H1 (cell line): ENCODE data around the gene RASEF. TPM values are rescaled to one million over a fixed set of nuclear protein-coding genes. Genes with fewer than 3 reads are reported as not detected.

Experiments
- CTCF ChIA-PET: fragments of 300-600 bp; sonication (Branson Sonifier 250); formaldehyde crosslinking; loops from one replicate; lab custom pipeline; 2021; ENCODE audit not compliant: partially characterized antibody; lab: Charles Lee
- POLR2A ChIA-PET: fragments of 300-600 bp; sonication (Branson Sonifier 250); formaldehyde crosslinking; loops from one replicate; lab custom pipeline; 2021; ENCODE audit warnings: inconsistent platforms; ENCODE audit not compliant: partially characterized antibody; lab: Charles Lee
- DNase-seq, 2 experiments: peaks; one replicate each; pipeline versions ENCODE4 v3.0.0 to v3.0.0-alpha.2; 2010 to 2022; ENCODE audit warnings: low spot score in 2 of 2, low read depth in 1 of 2, mixed read lengths in 1 of 2
- FAIRE-seq: peaks from 2 replicates; lab custom pipeline; 2011; peaks lifted over from hg19 to GRCh38; lab: Jason Lieb, UNC
- H2AFZ ChIP-seq: 2 replicates; pipeline ENCODE4 v1.8.1; 2012; ENCODE audit warnings: low read length, inconsistent platforms
- H2AK5ac ChIP-seq: 2 replicates; pipeline ENCODE4 v1.6.1; 2013; ENCODE audit warnings: low read depth, low read length
- H2BK120ac ChIP-seq: replicated peaks from 2 replicates; pipeline ENCODE3; 2013; ENCODE audit warnings: low read depth, low read length, inconsistent platforms
- H2BK12ac ChIP-seq: 2 replicates; pipeline ENCODE4 v1.6.1; 2013; ENCODE audit warnings: low read depth, low read length
- H2BK15ac ChIP-seq: 2 replicates; pipeline ENCODE4 v1.6.1; 2013; ENCODE audit warnings: low read length
- H2BK20ac ChIP-seq: 2 replicates; pipeline ENCODE4 v1.6.1; 2013; ENCODE audit warnings: low read length
- H2BK5ac ChIP-seq: 2 replicates; pipeline ENCODE4 v1.6.1; 2013; ENCODE audit warnings: low read depth, low read length
- H3K14ac ChIP-seq: 2 replicates; pipeline ENCODE4 v1.6.1; 2013; ENCODE audit warnings: inconsistent platforms; ENCODE audit not compliant: insufficient read length
- H3K18ac ChIP-seq: 2 replicates; pipeline ENCODE4 v1.6.1; 2013; ENCODE audit warnings: low read length; ENCODE audit errors: extremely low read depth
- H3K23ac ChIP-seq: 2 replicates; pipeline ENCODE4 v1.6.1; 2013; ENCODE audit warnings: inconsistent platforms; ENCODE audit not compliant: insufficient read length
- H3K23me2 ChIP-seq: 2 replicates; pipeline ENCODE4 v1.6.1; 2013; ENCODE audit warnings: low read depth, low read length
- H3K27ac ChIP-seq: 2 replicates; pipeline ENCODE4 v1.6.1; 2011; ENCODE audit warnings: low read depth, low read length, inconsistent platforms
- H3K27me3 ChIP-seq, 4 experiments: replicated peaks in 1 of 4; 1 replicate in 1 of 4; 2 replicates in 3 of 4; pipeline versions ENCODE4 v1.6.1 to v1.8.1; 2011 to 2013; ENCODE audit warnings: low read length in 3 of 4, mild to moderate bottlenecking in 3 of 4, inconsistent platforms in 2 of 4, mixed read lengths in 2 of 4, moderate library complexity in 1 of 4; ENCODE audit not compliant: control insufficient read depth in 3 of 4, insufficient read depth in 3 of 4; ENCODE audit errors: extremely low read depth in 1 of 4
- H3K36me3 ChIP-seq, 4 experiments: 2 replicates each; pipeline versions ENCODE4 v1.6.1 to v1.8.1; 2011 to 2013; ENCODE audit warnings: mild to moderate bottlenecking in 4 of 4, low read length in 3 of 4, moderate library complexity in 2 of 4, control low read depth in 1 of 4, inconsistent platforms in 1 of 4; ENCODE audit not compliant: insufficient read depth in 4 of 4, control insufficient read depth in 2 of 4
- H3K4ac ChIP-seq: replicated peaks from 2 replicates; pipeline ENCODE3; 2013; ENCODE audit warnings: low read length, low read depth, mixed read lengths, inconsistent platforms; ENCODE audit not compliant: insufficient read length
- H3K4me1 ChIP-seq, 4 experiments: replicated peaks in 1 of 4; 1 replicate in 1 of 4; 2 replicates in 3 of 4; pipeline versions ENCODE4 v1.6.1 to v1.8.1; 2011 to 2013; ENCODE audit warnings: low read length in 3 of 4, inconsistent platforms in 2 of 4, mixed read lengths in 1 of 4; ENCODE audit not compliant: insufficient read depth in 4 of 4, control insufficient read depth in 3 of 4
- H3K4me2 ChIP-seq, 2 experiments: 2 replicates each; pipeline versions ENCODE4 v1.6.1 to v1.8.1; 2011 to 2013; ENCODE audit warnings: low read depth in 2 of 2, low read length in 2 of 2, control low read depth in 1 of 2, inconsistent platforms in 1 of 2, mild to moderate bottlenecking in 1 of 2; ENCODE audit not compliant: insufficient read depth in 1 of 2
- H3K4me3 ChIP-seq, 4 experiments: fragments of 200-600, 300-600 bp in 1 of 4; sonication (generic), shearing (Covaris generic), sonication (Bioruptor Twin) in 1 of 4; 2 replicates each; pipeline versions ENCODE4 v1.5.1 to v1.8.1; 2011 to 2016; ENCODE audit warnings: low read length in 4 of 4, low read depth in 3 of 4, control low read depth in 2 of 4, inconsistent platforms in 2 of 4, mild to moderate bottlenecking in 2 of 4, mixed read lengths in 1 of 4, moderate library complexity in 1 of 4; ENCODE audit not compliant: insufficient read depth in 2 of 4; ENCODE audit errors: extremely low read depth in 1 of 4
- H3K56ac ChIP-seq: replicated peaks from 2 replicates; pipeline ENCODE3; 2013; ENCODE audit warnings: low read depth, mild to moderate bottlenecking, mixed read lengths, low read length, inconsistent platforms; ENCODE audit not compliant: insufficient read length
- H3K79me1 ChIP-seq: 2 replicates; pipeline ENCODE4 v1.6.1; 2013; ENCODE audit warnings: low read depth, low read length, control low read depth
- H3K79me2 ChIP-seq, 2 experiments: 2 replicates each; pipeline versions ENCODE4 v1.6.1 to v1.8.1; 2012 to 2013; ENCODE audit warnings: low read length in 2 of 2, mild to moderate bottlenecking in 2 of 2, inconsistent platforms in 1 of 2; ENCODE audit not compliant: insufficient read depth in 2 of 2, control insufficient read depth in 1 of 2
- H3K9ac ChIP-seq, 4 experiments: replicated peaks in 1 of 4; 1 replicate in 1 of 4; 2 replicates in 3 of 4; pipeline versions ENCODE4 v1.6.1 to v1.8.1; 2011 to 2013; ENCODE audit warnings: low read depth in 3 of 4, low read length in 3 of 4, control low read depth in 2 of 4, mild to moderate bottlenecking in 2 of 4, moderate library complexity in 2 of 4, inconsistent platforms in 1 of 4; ENCODE audit errors: extremely low read depth in 1 of 4
- H3K9me3 ChIP-seq, 2 experiments: 2 replicates each; pipeline versions ENCODE4 v1.6.1 to v1.8.1; 2012 to 2013; ENCODE audit warnings: mild to moderate bottlenecking in 2 of 2, moderate library complexity in 2 of 2, control low read depth in 1 of 2, inconsistent platforms in 1 of 2, low read depth in 1 of 2, low read length in 1 of 2, mixed read lengths in 1 of 2; ENCODE audit not compliant: insufficient read depth in 2 of 2
- H4K20me1 ChIP-seq, 2 experiments: replicated peaks in 1 of 2; 2 replicates each; pipeline versions ENCODE3 to v1.8.1; 2011 to 2013; ENCODE audit warnings: inconsistent platforms in 2 of 2, low read length in 2 of 2, mild to moderate bottlenecking in 1 of 2; ENCODE audit not compliant: insufficient read depth in 2 of 2, control insufficient read depth in 1 of 2
- H4K5ac ChIP-seq: 2 replicates; pipeline ENCODE4 v1.6.1; 2013; ENCODE audit warnings: low read length, low read depth, mixed read lengths, inconsistent platforms; ENCODE audit not compliant: insufficient read length
- H4K8ac ChIP-seq: 2 replicates; pipeline ENCODE4 v1.8.0; 2013; ENCODE audit warnings: mild to moderate bottlenecking, moderate library complexity, low read length, inconsistent platforms; ENCODE audit not compliant: insufficient read depth; ENCODE audit errors: extremely low read depth
- H4K91ac ChIP-seq: replicated peaks from 2 replicates; pipeline ENCODE3; 2013; ENCODE audit warnings: low read length, mixed read lengths, inconsistent platforms; ENCODE audit not compliant: insufficient read length
- ASH2L ChIP-seq: fragments of 200-600, 300-600 bp; sonication (generic); IDR thresholded peaks from one replicate; pipeline ENCODE4 v1.7.1; 2017; ENCODE audit warnings: low read length
- MAFK ChIP-seq: IDR thresholded peaks from 2 replicates; pipeline ENCODE4 v1.6.1; 2012; ENCODE audit warnings: low read depth, mild to moderate bottlenecking, improper control_type of control experiment, low read length
- YY1 ChIP-seq: IDR thresholded peaks from 2 replicates; pipeline ENCODE4 v1.6.1; 2011; ENCODE audit warnings: low read depth, mild to moderate bottlenecking, low read length
- WGBS, 2 experiments: shearing (Covaris generic) in 1 of 2; methylation state at CpG; one replicate each; pipeline versions ENCODE4 v1.1.6 to v1.1.7; 2013 to 2015; ENCODE audit warnings: low lambda C conversion rate in 2 of 2, mixed read lengths in 2 of 2, inconsistent platforms in 1 of 2, low coverage in 1 of 2, missing lambda C conversion rate in 1 of 2; ENCODE audit not compliant: insufficient replicate concordance in 2 of 2, insufficient coverage in 1 of 2, insufficient read length in 1 of 2; ENCODE audit errors: extremely low coverage in 1 of 2, missing lambda C conversion rate in 1 of 2; 5-methylcytosine and 5-hydroxymethylcytosine counted together
- polyA plus RNA-seq, 7 experiments: library from polyadenylated mRNA; depleted of rRNA in 3 of 7; stranded (reverse) in 5 of 7; unstranded in 2 of 7; fragments of >200 nt in 5 of 7; fragments of 200-250 nt in 2 of 7; gene quantifications; 1 replicate in 5 of 7; 2 replicates in 1 of 7; 4 replicates in 1 of 7; pipeline versions ENCODE4 v1.2.1 to v1.2.3, GENCODE V29; 2011 to 2013; ENCODE audit warnings: missing spikeins in 2 of 7, mixed read lengths in 2 of 7
- total RNA-seq: library from RNA; stranded (reverse); fragmentation: NEBNext Ultra II Directional; extraction: Animal tissue kit (Norgen Biotek cat#: 25700); gene quantifications from 2 replicates; pipeline ENCODE4 v1.2.1, GENCODE V29; 2021

The RASEF gene
- total and polyA plus RNA-seq, 2 of the 8 experiments (the other 6 are each of a cell fraction or from before 2014, with no cell fraction given), result 1.1 to 4.6 TPM

DNA sequence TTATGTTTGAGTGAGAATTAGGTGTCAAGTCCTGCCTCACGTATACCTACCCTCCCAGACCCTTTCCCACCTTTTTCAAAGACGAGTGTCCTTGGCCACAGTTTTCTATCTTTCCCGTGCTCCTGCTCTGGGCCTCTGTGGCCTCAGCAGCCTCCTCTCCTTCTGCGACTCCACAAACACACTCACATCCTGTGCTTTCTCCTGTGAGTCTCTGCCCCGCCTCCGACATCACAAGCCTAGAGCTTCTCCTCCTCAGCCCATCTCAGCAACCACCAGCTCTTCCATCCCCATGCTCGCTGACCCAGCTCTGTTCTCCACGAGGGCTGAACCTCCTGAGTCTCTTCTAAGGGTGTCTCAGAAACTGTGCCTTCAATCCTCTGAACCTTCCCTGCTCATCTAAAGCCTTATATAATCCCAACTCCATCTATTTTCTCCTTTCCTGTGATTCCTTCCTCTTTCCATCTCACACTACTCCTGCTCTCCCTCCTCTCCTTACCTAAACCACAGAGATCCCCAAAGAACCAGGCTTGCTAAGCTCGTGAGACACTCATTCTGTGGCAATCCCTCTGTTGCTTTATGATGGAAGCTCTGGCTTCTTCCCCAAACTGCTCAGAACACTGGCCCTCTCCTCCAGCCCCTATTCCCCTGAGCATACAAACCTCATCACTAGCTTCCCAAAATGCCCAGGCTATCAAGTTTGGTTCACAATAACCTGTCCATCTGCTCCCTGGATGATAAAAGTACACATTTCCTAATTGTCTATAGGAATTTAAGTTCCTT lies 55.2 kb downstream of the RASEF start:
- Histone ChIP-seq H2AFZ (no peak overlapping the region), H3K79me2 (no peaks in the 10 kb centered on the region), H2BK12ac (no peak overlapping the region), H3K79me1 (no peaks in the 10 kb centered on the region), H2BK120ac (no peak overlapping the region), H3K18ac (no peak overlapping the region), H3K27me3 (no peaks in the 10 kb centered on the region), H2BK15ac (no peak overlapping the region), H3K36me3 (no peaks in the 10 kb centered on the region), H3K4me1 (no peaks in the 10 kb centered on the region), H4K91ac (no peak overlapping the region), H3K4ac (no peak overlapping the region), H4K8ac (no peak overlapping the region), H3K4me3 (no peak overlapping the region), H2AK5ac (no peak overlapping the region), H3K56ac (no peak overlapping the region), H3K23ac (no peak overlapping the region), H4K20me1 (no peaks in the 10 kb centered on the region), H3K14ac (no peak overlapping the region), H3K23me2 (no peaks in the 10 kb centered on the region), H3K27ac (no peak overlapping the region), H3K4me2 (no peak overlapping the region), H3K9me3 (no peaks in the 10 kb centered on the region), H2BK5ac (no peak overlapping the region), H3K9ac (no peak overlapping the region), H4K5ac (no peak overlapping the region), H2BK20ac (no peak overlapping the region)
- TF ChIP-seq MAFK (no peak), ASH2L (no peak), YY1 (no peak)
- no peak for FAIRE-seq
- ChIA-PET POLR2A (no interaction called here), CTCF (interaction anchor here (0.7 kb wide), 1 partner anchor 201 kb away, joined by 3 read pairs; no protein-coding TSS in a partner anchor)
- 89% methylated on average over 9 of the region's 9 CpGs; no CpG with 5 or more reads in 1 of the 2 experiments for WGBS, 2 experiments
- no peak for DNase-seq
